IMR-90 (cell line): Measurements from ENCODE around the gene MACROD1. TPM values are rescaled to one million over a fixed set of nuclear protein-coding genes. Genes with fewer than 3 reads are reported as not detected.
A peak's percentile ranks its signal among the peaks of the same experiment; 100 is the strongest.

ENCODE experiments used
- ATAC-seq: fragments of 200-7000 bp; cut with Tn5 transposase; 2 replicates; pipeline ENCODE4 v1.9.1; 2020; ENCODE audit warnings: low read depth, mild to moderate bottlenecking, moderate library complexity
- BruUV-seq: library from RNA; stranded (reverse); fragments of 400-500 nt; replicated peaks from 2 replicates; lab custom pipeline; 2021; lab: Mats Ljungman, UMichigan
- CTCF ChIA-PET: fragments of 300-600 bp; formaldehyde crosslinking; extraction: SDS; loops from one replicate; lab custom pipeline; 2021; ENCODE audit warnings: antibody characterized with exemption; lab: Yijun Ruan, JAX
- POLR2A ChIA-PET: fragments of 300-600 bp; sonication (Branson Sonifier 250); formaldehyde crosslinking; loops from one replicate; lab custom pipeline; 2022; ENCODE audit warnings: antibody characterized with exemption; ENCODE audit not compliant: unreplicated experiment; lab: Charles Lee
- DNase-seq: peaks from one replicate; pipeline ENCODE4 v3.0.0; 2013
- H2AFZ ChIP-seq: replicated peaks from 2 replicates; pipeline ENCODE3; 2013; ENCODE audit warnings: low read length, mild to moderate bottlenecking; ENCODE audit not compliant: poor library complexity
- H2AK5ac ChIP-seq: 2 replicates; pipeline ENCODE4 v1.6.1; 2013; ENCODE audit warnings: low read depth, low read length, inconsistent platforms
- H2AK9ac ChIP-seq: replicated peaks from 2 replicates; pipeline ENCODE3; 2013; ENCODE audit warnings: mild to moderate bottlenecking, low read depth, low read length, moderate library complexity; ENCODE audit not compliant: poor library complexity
- H2BK120ac ChIP-seq: 2 replicates; pipeline ENCODE4 v1.6.1; 2013; ENCODE audit warnings: low read depth, low read length, inconsistent platforms
- H2BK15ac ChIP-seq: 3 replicates; pipeline ENCODE4 v1.6.1; 2013; ENCODE audit warnings: low read depth, low read length, inconsistent platforms
- H2BK20ac ChIP-seq: 2 replicates; pipeline ENCODE4 v1.6.1; 2013; ENCODE audit warnings: low read depth, mild to moderate bottlenecking, inconsistent platforms, low read length, moderate library complexity
- H2BK5ac ChIP-seq: 2 replicates; pipeline ENCODE4 v1.6.1; 2013; ENCODE audit warnings: mild to moderate bottlenecking, low read depth, low read length, inconsistent platforms; ENCODE audit not compliant: poor library complexity, severe bottlenecking
- H3K14ac ChIP-seq: replicated peaks from 2 replicates; pipeline ENCODE4 v1.6.1; 2013; ENCODE audit warnings: low read depth, low read length, inconsistent platforms
- H3K18ac ChIP-seq: 2 replicates; pipeline ENCODE4 v1.6.1; 2013; ENCODE audit warnings: low read depth, low read length, control low read depth
- H3K23ac ChIP-seq: 2 replicates; pipeline ENCODE4 v1.6.1; 2013; ENCODE audit warnings: low read depth, low read length, inconsistent platforms
- H3K27ac ChIP-seq: 2 replicates; pipeline ENCODE4 v1.5.1; 2013; ENCODE audit warnings: mild to moderate bottlenecking, control low read depth, low read length; ENCODE audit not compliant: insufficient read depth
- H3K27me3 ChIP-seq: 2 replicates; pipeline ENCODE4 v1.6.1; 2013; ENCODE audit warnings: low read length; ENCODE audit not compliant: control insufficient read depth, insufficient read depth
- H3K36me3 ChIP-seq: 2 replicates; pipeline ENCODE4 v1.6.1; 2013; ENCODE audit warnings: low read length, mixed read lengths; ENCODE audit not compliant: control insufficient read depth, insufficient read depth
- H3K4ac ChIP-seq: 2 replicates; pipeline ENCODE4 v1.6.1; 2013; ENCODE audit warnings: low read depth, low read length, inconsistent platforms
- H3K4me1 ChIP-seq: 2 replicates; pipeline ENCODE4 v1.6.1; 2013; ENCODE audit warnings: low read length, mixed read lengths; ENCODE audit not compliant: control insufficient read depth, insufficient read depth
- H3K4me2 ChIP-seq: 2 replicates; pipeline ENCODE4 v1.6.1; 2013; ENCODE audit warnings: low read depth, mild to moderate bottlenecking, control low read depth, low read length, moderate library complexity
- H3K4me3 ChIP-seq: 2 replicates; pipeline ENCODE4 v1.5.1; 2013; ENCODE audit warnings: low read depth, mild to moderate bottlenecking, control low read depth, low read length, moderate library complexity; ENCODE audit not compliant: insufficient read depth
- H3K56ac ChIP-seq: 2 replicates; pipeline ENCODE4 v1.6.1; 2013; ENCODE audit warnings: low read length, inconsistent platforms; ENCODE audit not compliant: insufficient read depth; ENCODE audit errors: extremely low read depth
- H3K79me1 ChIP-seq, 2 experiments: 2 replicates each; pipeline ENCODE4 v1.6.1; 2013; ENCODE audit warnings: low read length in 2 of 2, inconsistent platforms in 1 of 2, low read depth in 1 of 2
- H3K9ac ChIP-seq: 2 replicates; pipeline ENCODE4 v1.6.1; 2013; ENCODE audit warnings: low read depth, low read length, control low read depth
- H3K9me1 ChIP-seq: 2 replicates; pipeline ENCODE4 v1.6.1; 2013; ENCODE audit warnings: low read length, inconsistent platforms; ENCODE audit not compliant: insufficient read depth
- H3K9me3 ChIP-seq: 2 replicates; pipeline ENCODE4 v1.6.1; 2013; ENCODE audit warnings: low read length; ENCODE audit not compliant: control insufficient read depth, insufficient read depth
- H4K20me1 ChIP-seq: 2 replicates; pipeline ENCODE4 v1.6.1; 2013; ENCODE audit warnings: low read length, inconsistent platforms; ENCODE audit not compliant: insufficient read depth
- H4K5ac ChIP-seq: 2 replicates; pipeline ENCODE4 v1.6.1; 2013; ENCODE audit warnings: mild to moderate bottlenecking, low read depth, low read length, control low read depth
- H4K8ac ChIP-seq, 2 experiments: 2 replicates each; pipeline ENCODE4 v1.6.1; 2013; ENCODE audit warnings: low read depth in 2 of 2, low read length in 2 of 2, control low read depth in 1 of 2, inconsistent platforms in 1 of 2
- H4K91ac ChIP-seq: 2 replicates; pipeline ENCODE4 v1.6.1; 2013; ENCODE audit warnings: low read depth, low read length, inconsistent platforms; ENCODE audit not compliant: insufficient read depth
- BHLHE40 ChIP-seq: fragments of 150-350 bp; IDR thresholded peaks from 2 replicates; pipeline ENCODE4 v1.6.1; 2016; ENCODE audit warnings: mild to moderate bottlenecking, low read depth, low read length
- CTCF ChIP-seq: conservative IDR thresholded peaks from 2 replicates; pipeline ENCODE4 v1.5.1; 2012; ENCODE audit warnings: mild to moderate bottlenecking, low read depth, low read length, improper control_type of control experiment
- FOS ChIP-seq: fragments of 150-350 bp; IDR thresholded peaks from 2 replicates; pipeline ENCODE4 v1.6.1; 2016; ENCODE audit warnings: low read depth, low read length
- MAZ ChIP-seq: IDR thresholded peaks from 2 replicates; pipeline ENCODE4 v1.6.1; 2012; ENCODE audit warnings: low read depth, mild to moderate bottlenecking, low read length, improper control_type of control experiment, moderate library complexity, borderline replicate concordance
- NFE2L2 ChIP-seq: fragments of 150-350 bp; IDR thresholded peaks from 2 replicates; pipeline ENCODE4 v1.6.1; 2016; ENCODE audit warnings: low read depth, mild to moderate bottlenecking, low read length
- RCOR1 ChIP-seq: IDR thresholded peaks from 2 replicates; pipeline ENCODE4 v1.6.1; 2012; ENCODE audit warnings: mild to moderate bottlenecking, low read length, improper control_type of control experiment; ENCODE audit not compliant: insufficient replicate concordance
- SMC3 ChIP-seq: fragments of 150-350 bp; IDR thresholded peaks from 2 replicates; pipeline ENCODE4 v1.6.1; 2016; ENCODE audit warnings: low read depth, mild to moderate bottlenecking, antibody characterized with exemption, low read length, moderate library complexity
- WGBS, 2 experiments: methylation state at CpG; one replicate each; pipeline versions ENCODE4 v1.1.5 to v1.1.7; 2013; ENCODE audit warnings: missing lambda C conversion rate in 2 of 2; ENCODE audit not compliant: insufficient read length in 1 of 2; ENCODE audit errors: extremely low coverage in 2 of 2; 5-methylcytosine and 5-hydroxymethylcytosine counted together
- dilution Hi-C: fragments of 300-500 bp; cut with HindIII; formaldehyde crosslinking; loops from one replicate; pipeline ENCODE4 v1.14.3; 2018; ENCODE audit warnings: low sequenced_read_pairs; ENCODE audit not compliant: unreplicated experiment
- in situ Hi-C: fragments of 300-500 bp; cut with MboI; formaldehyde crosslinking; loops from 3 replicates; pipeline ENCODE4 v1.14.3; 2019; ENCODE audit warnings: low sequenced_read_pairs, inconsistent platforms, mixed read lengths
- intact Hi-C: fragments of 100-400 bp; cut with micrococcal nuclease; formaldehyde crosslinking; loops from 2 replicates; pipeline ENCODE4 v1.10.0; 2022
- polyA plus RNA-seq, 3 experiments: library from polyadenylated mRNA; depleted of rRNA; stranded (reverse); fragments of >200 nt; gene quantifications; 2 replicates each; pipeline ENCODE4 v1.2.3, GENCODE V29; 2012; ENCODE audit warnings: low replicate concordance in 1 of 3
- total RNA-seq: library from RNA; depleted of rRNA; stranded (reverse); fragments of >200 nt; gene quantifications from 2 replicates; pipeline ENCODE4 v1.2.3, GENCODE V29; 2012

The MACROD1 gene
- total and polyA plus RNA-seq, 2 of the 4 experiments (the other 2 are of a cell fraction), result 2.5 to 9.3 TPM

GRCh38 chr11:64207256-64208085 lies 41.6 kb upstream of the MACROD1 start:
- CTCF ChIA-PET, result interaction anchor here (0.7 to 2.0 kb wide), 2 partner anchors 10 to 94 kb away, joined by 3 to 7 read pairs; no protein-coding TSS in a partner anchor
- DNase-seq (peak; percentile 78), ATAC-seq (peak; percentile 60)
- Histone ChIP-seq H3K9me3 (no peaks in the 10 kb centered on the region), H3K4me3 (no peak overlapping the region), H3K36me3 (peaks cover 36% of the 10 kb centered on the region), H2BK15ac (peak overlapping the region; percentile 15; the same call in 1 of the 3 replicates), H4K8ac (peak overlapping the region; percentile 88 to 95), H4K91ac (peak overlapping the region; percentile 94), H3K27ac (peak overlapping the region; percentile 62), H2AFZ (peak overlapping the region; percentile 94), H2AK5ac (peak overlapping the region; percentile 76), H3K56ac (peak overlapping the region; percentile 5; the same call in 1 of the 2 replicates), H3K79me1 (peaks cover 0 to 28% of the 10 kb centered on the region in 2 experiments; a peak in 3 of 4 replicates), H3K4me2 (peak overlapping the region; percentile 14), H3K9ac (no peak overlapping the region; the same call in 1 of the 2 replicates), H3K18ac (peak overlapping the region; percentile 50), H2BK120ac (peak overlapping the region; percentile 72), H3K27me3 (no peaks in the 10 kb centered on the region), H2BK5ac (peak overlapping the region; percentile 91), H2BK20ac (peak overlapping the region; percentile 8; the same call in 1 of the 2 replicates), H3K4me1 (peaks cover 10% of the 10 kb centered on the region), H2AK9ac (peak overlapping the region; percentile 95), H4K5ac (peak overlapping the region; percentile 92), H3K14ac (peak overlapping the region; percentile 61), H4K20me1 (peaks cover 8% of the 10 kb centered on the region; the same call in 1 of the 2 replicates), H3K23ac (peak overlapping the region; percentile 46; the same call in 1 of the 2 replicates), H3K4ac (peak overlapping the region; percentile 89), H3K9me1 (no peaks in the 10 kb centered on the region; the same call in 1 of the 2 replicates)
- peak; percentile 63 for TF ChIP-seq NFE2L2
- peak; percentile 34; the same call in 1 of the 2 replicates for TF ChIP-seq MAZ
- TF ChIP-seq SMC3, result no peak
- no peak for TF ChIP-seq FOS
- TF ChIP-seq RCOR1, result no peak
- TF ChIP-seq BHLHE40, result no peak
- TF ChIP-seq CTCF, result no peak
- POLR2A ChIA-PET, result no interaction called here
- in situ Hi-C loops, result no loop called here
- no TSS peak for BruUV-seq
- intact Hi-C loops, result loop anchor here (10.0 kb wide), 1 partner anchor 447 kb away; no protein-coding TSS in a partner anchor
- WGBS, 2 experiments, result 53% methylated on average over 3 of the region's 30 CpGs; no CpG with 5 or more reads in 1 of the 2 experiments
- dilution Hi-C loops, result no loop called here
